Activated naive CD8-positive, alpha-beta T cell treated with anti-CD3 and anti-CD28 coated beads for 36 hours (primary cell): Measurements from ENCODE around the gene PSTPIP1. TPM values are rescaled to one million over a fixed set of nuclear protein-coding genes. Genes with fewer than 3 reads are reported as not detected.
A peak's percentile ranks its signal among the peaks of the same experiment; 100 is the strongest.

ENCODE experiments used
- DNase-seq: peaks from one replicate; pipeline ENCODE4 v3.0.0; 2021
- H3K27ac Mint-ChIP-seq: one replicate; pipeline ENCODE4 v1.8.0; 2022; ENCODE audit warnings: mild to moderate bottlenecking, moderate library complexity, mixed read lengths
- H3K27me3 Mint-ChIP-seq: one replicate; pipeline ENCODE4 v1.8.0; 2022; ENCODE audit warnings: mild to moderate bottlenecking, mixed read lengths
- H3K36me3 Mint-ChIP-seq: one replicate; pipeline ENCODE4 v1.8.0; 2021; ENCODE audit warnings: mild to moderate bottlenecking, mixed read lengths
- H3K4me1 Mint-ChIP-seq: one replicate; pipeline ENCODE4 v1.8.0; 2021; ENCODE audit warnings: mixed read lengths
- H3K4me3 Mint-ChIP-seq: one replicate; pipeline ENCODE4 v1.8.0; 2022; ENCODE audit warnings: mild to moderate bottlenecking, moderate library complexity, mixed read lengths
- H3K9me3 Mint-ChIP-seq: one replicate; pipeline ENCODE4 v1.8.0; 2022; ENCODE audit warnings: mixed read lengths
- total RNA-seq, 2 experiments: library from RNA; stranded (reverse); gene quantifications; one replicate each; pipeline ENCODE4 v1.2.3, GENCODE V29; 2021

The PSTPIP1 gene
- total RNA-seq, 2 experiments from 2014 or later, result 93.4 to 94.5 TPM

- Mint-ChIP-seq H3K27ac (no peak overlapping the region), H3K4me1 (peaks cover 8% of the 10 kb centered on the region), H3K36me3 (peaks cover 37% of the 10 kb centered on the region), H3K9me3 (peaks cover 1% of the 10 kb centered on the region), H3K27me3 (no peaks in the 10 kb centered on the region), H3K4me3 (no peak overlapping the region)
- no peak for DNase-seq
These were observed 49.5 kb downstream of the PSTPIP1 start for GRCh38 chr15:77044228-77045042.

DNA sequence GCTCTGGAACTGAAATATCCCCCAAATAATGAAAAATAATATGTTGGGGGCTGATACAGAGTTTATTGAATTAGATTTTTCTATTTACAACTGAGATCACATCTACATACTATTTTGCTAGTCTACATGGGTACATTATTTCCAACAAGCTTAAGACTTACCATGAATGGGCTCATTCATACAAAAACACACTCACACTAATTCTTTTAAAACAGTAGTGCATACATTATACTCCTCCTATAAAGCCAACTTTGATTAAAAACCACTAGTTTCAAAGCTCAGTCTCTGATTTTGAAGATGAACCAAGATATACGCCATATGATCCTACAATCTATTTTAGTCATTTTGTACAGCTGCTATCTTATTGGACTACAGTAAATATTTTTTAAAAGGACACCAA is 51.1 kb downstream of the PSTPIP1 start:
- no peak for DNase-seq
- no peak overlapping the region for H3K4me3 Mint-ChIP-seq
- H3K27me3 Mint-ChIP-seq, result no peaks in the 10 kb centered on the region
- H3K36me3 Mint-ChIP-seq, result peaks cover 31% of the 10 kb centered on the region
- H3K4me1 Mint-ChIP-seq, result peaks cover 4% of the 10 kb centered on the region
- H3K27ac Mint-ChIP-seq, result no peak overlapping the region
- H3K9me3 Mint-ChIP-seq, result no peaks in the 10 kb centered on the region

GRCh38 chr15:77046704-77047412 is 51.9 kb downstream of the PSTPIP1 start:
- peaks cover 28% of the 10 kb centered on the region for H3K36me3 Mint-ChIP-seq
- H3K4me1 Mint-ChIP-seq, result peaks cover 3% of the 10 kb centered on the region

GRCh38 chr15:77048135-77048876 is 53.4 kb downstream of the PSTPIP1 start:
- no peaks in the 10 kb centered on the region for H3K9me3 Mint-ChIP-seq
- DNase-seq, result no peak
- H3K27me3 Mint-ChIP-seq, result no peaks in the 10 kb centered on the region
- H3K4me3 Mint-ChIP-seq, result no peak overlapping the region
- H3K4me1 Mint-ChIP-seq, result peaks cover 5% of the 10 kb centered on the region
- peaks cover 22% of the 10 kb centered on the region for H3K36me3 Mint-ChIP-seq
- H3K27ac Mint-ChIP-seq, result no peak overlapping the region

More at GRCh38 chr15:77046704-77047412, 51.9 kb downstream of the PSTPIP1 start:
- H3K9me3 Mint-ChIP-seq, result no peaks in the 10 kb centered on the region
- no peak for DNase-seq
- no peak overlapping the region for H3K4me3 Mint-ChIP-seq
- no peaks in the 10 kb centered on the region for H3K27me3 Mint-ChIP-seq
- H3K27ac Mint-ChIP-seq, result no peak overlapping the region

GRCh38 chr15:77052556-77052955 is 57.6 kb downstream of the PSTPIP1 start:
- no peaks in the 10 kb centered on the region for H3K9me3 Mint-ChIP-seq
- no peaks in the 10 kb centered on the region for H3K27me3 Mint-ChIP-seq
- DNase-seq, result no peak
- H3K4me3 Mint-ChIP-seq, result no peak overlapping the region
- peaks cover 9% of the 10 kb centered on the region for H3K36me3 Mint-ChIP-seq
- H3K4me1 Mint-ChIP-seq, result peaks cover 20% of the 10 kb centered on the region
- no peak overlapping the region for H3K27ac Mint-ChIP-seq

- Mint-ChIP-seq H3K4me1 (peaks cover 30% of the 10 kb centered on the region), H3K4me3 (no peak overlapping the region), H3K9me3 (no peaks in the 10 kb centered on the region), H3K27me3 (no peaks in the 10 kb centered on the region), H3K27ac (no peak overlapping the region), H3K36me3 (peaks cover 9% of the 10 kb centered on the region)
- DNase-seq, result no peak
These were observed 58.8 kb downstream of the PSTPIP1 start for GRCh38 chr15:77053709-77054108.

- Mint-ChIP-seq H3K9me3 (no peaks in the 10 kb centered on the region), H3K4me3 (no peak overlapping the region), H3K27me3 (no peaks in the 10 kb centered on the region), H3K36me3 (peaks cover 4% of the 10 kb centered on the region), H3K27ac (no peak overlapping the region), H3K4me1 (peaks cover 47% of the 10 kb centered on the region)
- DNase-seq, result no peak
These were observed 62.1 kb downstream of the PSTPIP1 start for GRCh38 chr15:77057072-77057471.

DNA sequence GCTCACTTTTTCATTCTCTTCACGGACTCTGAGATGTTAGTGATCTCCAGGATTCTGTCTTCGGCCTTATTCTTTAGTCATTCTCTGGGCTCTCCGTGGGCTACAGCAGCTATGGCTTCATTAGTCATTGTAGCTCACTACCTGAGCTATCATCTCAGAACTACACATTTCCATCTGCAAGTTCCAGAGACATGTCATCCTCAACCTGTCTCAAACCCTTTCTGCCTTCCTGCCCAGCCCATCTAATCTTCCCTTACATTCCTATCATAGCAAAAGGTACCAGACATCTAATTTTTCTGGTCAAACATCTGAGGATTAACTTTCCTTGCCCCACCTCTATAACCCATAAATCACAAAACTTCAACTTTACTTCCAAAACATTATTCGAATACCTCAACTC is 62.8 kb downstream of the PSTPIP1 start:
- H3K9me3 Mint-ChIP-seq, result no peaks in the 10 kb centered on the region
- no peak overlapping the region for H3K4me3 Mint-ChIP-seq

GRCh38 chr15:77058468-77058867 is 63.5 kb downstream of the PSTPIP1 start:
- Mint-ChIP-seq H3K9me3 (no peaks in the 10 kb centered on the region), H3K27ac (no peak overlapping the region), H3K4me3 (no peak overlapping the region), H3K27me3 (no peaks in the 10 kb centered on the region), H3K36me3 (peaks cover 4% of the 10 kb centered on the region), H3K4me1 (peaks cover 52% of the 10 kb centered on the region)
- DNase-seq, result no peak

More for the DNA sequence above, 62.8 kb downstream of the PSTPIP1 start:
- H3K27ac Mint-ChIP-seq, result no peak overlapping the region
- no peaks in the 10 kb centered on the region for H3K27me3 Mint-ChIP-seq
- H3K36me3 Mint-ChIP-seq, result peaks cover 4% of the 10 kb centered on the region
- peaks cover 48% of the 10 kb centered on the region for H3K4me1 Mint-ChIP-seq
- no peak for DNase-seq

DNA sequence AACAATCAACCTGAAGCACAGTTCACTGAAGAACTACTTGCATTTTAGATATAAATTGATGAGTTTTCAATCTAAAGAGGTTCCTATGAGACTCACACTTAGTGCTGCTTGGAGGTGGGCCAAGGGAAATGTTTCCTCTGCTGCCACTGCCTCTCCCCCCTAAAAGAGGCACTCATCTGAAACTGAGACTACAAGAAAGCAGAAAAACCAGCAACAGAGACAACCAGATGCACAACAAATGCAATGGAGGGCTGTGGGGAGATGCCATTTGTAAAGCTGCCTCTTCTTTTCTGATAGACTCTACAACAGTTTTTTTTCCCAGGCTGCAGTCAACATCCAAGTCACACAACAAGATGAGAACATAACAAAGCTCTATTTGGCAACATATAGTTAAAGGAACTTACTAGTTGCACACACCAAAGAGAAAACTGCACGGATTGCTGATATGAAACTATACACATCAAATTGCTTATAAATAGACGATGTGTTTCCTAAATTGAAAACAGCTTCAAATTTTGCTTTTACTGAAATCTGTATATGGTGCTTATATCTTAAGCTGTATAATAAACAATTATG is 64.9 kb downstream of the PSTPIP1 start:
- peak overlapping the region; percentile 34 for H3K27ac Mint-ChIP-seq
- H3K4me1 Mint-ChIP-seq, result peaks cover 50% of the 10 kb centered on the region
- H3K9me3 Mint-ChIP-seq, result no peaks in the 10 kb centered on the region
- H3K27me3 Mint-ChIP-seq, result no peaks in the 10 kb centered on the region
- DNase-seq, result peak; percentile 25
- H3K36me3 Mint-ChIP-seq, result no peaks in the 10 kb centered on the region
- no peak overlapping the region for H3K4me3 Mint-ChIP-seq

DNA sequence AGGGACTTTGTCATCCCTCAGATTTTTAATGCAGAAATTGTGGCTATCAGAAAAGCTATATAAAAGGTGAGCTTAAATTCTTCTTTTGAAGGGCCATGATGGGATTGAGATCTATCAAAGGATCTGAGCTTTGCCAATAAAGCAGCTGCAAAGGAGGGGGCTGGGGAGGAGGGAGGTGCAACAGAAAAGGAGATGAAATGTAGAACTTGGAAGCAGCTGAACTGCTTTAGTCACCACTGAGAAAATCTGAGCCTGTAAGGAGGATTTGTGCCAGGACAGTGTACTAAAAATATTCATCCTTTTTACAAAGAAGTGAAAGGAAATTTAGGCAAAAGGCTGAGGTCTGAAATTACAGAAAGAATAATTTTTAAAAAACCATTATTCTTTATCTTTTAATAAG is 65.6 kb downstream of the PSTPIP1 start:
- H3K9me3 Mint-ChIP-seq, result no peaks in the 10 kb centered on the region
- H3K27me3 Mint-ChIP-seq, result no peaks in the 10 kb centered on the region
- DNase-seq, result no peak
- no peak overlapping the region for H3K4me3 Mint-ChIP-seq
- H3K36me3 Mint-ChIP-seq, result no peaks in the 10 kb centered on the region
- no peak overlapping the region for H3K27ac Mint-ChIP-seq
- peaks cover 52% of the 10 kb centered on the region for H3K4me1 Mint-ChIP-seq

DNA sequence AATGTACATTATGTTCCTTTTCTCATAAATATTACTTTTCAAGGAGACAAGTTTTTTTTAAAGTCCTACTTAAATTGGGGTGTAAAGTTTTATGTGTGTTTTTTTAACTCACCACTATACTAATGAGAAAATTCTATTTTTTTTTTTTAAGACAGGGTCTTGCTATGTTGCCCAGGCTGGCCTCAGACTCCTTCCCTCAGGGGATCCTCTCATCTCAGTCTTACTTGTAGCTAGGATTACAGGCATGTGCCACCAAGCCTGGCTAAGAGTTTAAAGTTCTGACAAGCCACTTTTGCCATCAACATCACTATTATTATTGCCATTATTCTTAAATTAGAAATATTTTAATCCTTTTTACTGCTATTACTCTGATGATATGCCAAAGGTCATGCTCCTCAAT is 68.3 kb downstream of the PSTPIP1 start:
- Mint-ChIP-seq H3K9me3 (no peaks in the 10 kb centered on the region), H3K4me1 (peaks cover 49% of the 10 kb centered on the region), H3K27me3 (no peaks in the 10 kb centered on the region), H3K36me3 (no peaks in the 10 kb centered on the region), H3K27ac (no peak overlapping the region), H3K4me3 (no peak overlapping the region)
- no peak for DNase-seq

DNA sequence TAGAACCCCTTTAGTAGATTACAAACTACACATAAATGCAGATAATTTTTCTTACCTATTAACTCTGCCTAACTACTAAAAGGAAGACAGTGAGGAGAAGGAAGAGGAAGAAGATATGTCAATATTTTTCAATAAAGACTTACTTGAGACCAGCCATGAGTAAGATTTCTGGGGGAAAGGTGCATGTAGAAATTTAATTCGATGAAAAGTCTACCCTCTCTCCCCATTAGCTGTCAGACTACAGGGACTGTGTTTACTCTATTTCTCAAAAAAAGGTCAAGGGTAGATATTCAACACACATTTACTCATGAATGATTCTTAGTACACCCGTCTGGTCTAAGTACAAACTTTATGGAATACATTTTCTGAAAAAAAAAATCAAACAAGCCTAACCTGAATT is 69.1 kb downstream of the PSTPIP1 start:
- Mint-ChIP-seq H3K4me3 (no peak overlapping the region), H3K27ac (no peak overlapping the region), H3K4me1 (peaks cover 50% of the 10 kb centered on the region), H3K9me3 (no peaks in the 10 kb centered on the region), H3K27me3 (no peaks in the 10 kb centered on the region), H3K36me3 (peaks cover 5% of the 10 kb centered on the region)
- no peak for DNase-seq

GRCh38 chr15:77064539-77065308 is 69.8 kb downstream of the PSTPIP1 start:
- no peaks in the 10 kb centered on the region for H3K9me3 Mint-ChIP-seq

More at GRCh38 chr15:77064539-77065308, 69.8 kb downstream of the PSTPIP1 start:
- no peak for DNase-seq
- H3K27ac Mint-ChIP-seq, result no peak overlapping the region
- peaks cover 50% of the 10 kb centered on the region for H3K4me1 Mint-ChIP-seq
- H3K4me3 Mint-ChIP-seq, result no peak overlapping the region
- H3K27me3 Mint-ChIP-seq, result no peaks in the 10 kb centered on the region
- H3K36me3 Mint-ChIP-seq, result peaks cover 8% of the 10 kb centered on the region
